Osteocyte (in vitro differentiated cells): ENCODE results near the gene PSPH. TPM values are rescaled to one million over a fixed set of nuclear protein-coding genes. Genes with fewer than 3 reads are reported as not detected.
"Not testable (repeated sequence)": the region's sequence is repeated elsewhere in the genome, so short reads cannot be mapped to it uniquely, and the experiment has no call there.

Experiments
- DNase-seq: peaks from one replicate; pipeline ENCODE4 v3.0.0; 2021; ENCODE audit warnings: mixed read lengths; ENCODE audit not compliant: unreplicated experiment; ENCODE audit errors: extremely low spot score
- H3K27ac Mint-ChIP-seq: one replicate; pipeline ENCODE4 v1.8.0; 2021; ENCODE audit warnings: mild to moderate bottlenecking, mixed read lengths; ENCODE audit not compliant: unreplicated experiment
- H3K27me3 Mint-ChIP-seq: one replicate; pipeline ENCODE4 v1.8.0; 2021; ENCODE audit warnings: mixed read lengths; ENCODE audit not compliant: unreplicated experiment
- H3K36me3 Mint-ChIP-seq: one replicate; pipeline ENCODE4 v1.8.0; 2021; ENCODE audit warnings: mixed read lengths; ENCODE audit not compliant: unreplicated experiment
- H3K4me1 Mint-ChIP-seq: one replicate; pipeline ENCODE4 v1.8.0; 2021; ENCODE audit warnings: mixed read lengths; ENCODE audit not compliant: unreplicated experiment
- H3K4me3 Mint-ChIP-seq: one replicate; pipeline ENCODE4 v1.8.0; 2021; ENCODE audit warnings: mild to moderate bottlenecking, moderate library complexity, mixed read lengths; ENCODE audit not compliant: unreplicated experiment
- H3K9me3 Mint-ChIP-seq: one replicate; pipeline ENCODE4 v1.8.0; 2021; ENCODE audit warnings: mixed read lengths; ENCODE audit not compliant: unreplicated experiment
- total RNA-seq: library from RNA; stranded (reverse); gene quantifications from 2 replicates; pipeline ENCODE4 v1.2.1, GENCODE V29; 2021
- TF ChIP-seq, protein P1 (sequence below): fragments of 200-600 bp; sonication (generic); IDR thresholded peaks from 2 replicates; pipeline ENCODE4 v1.5.0; 2021; ENCODE audit warnings: antibody characterized with exemption, mild to moderate bottlenecking, moderate library complexity

PSPH gene
- total RNA-seq, 1 donor from 2014 or later = 33.6 TPM

DNA sequence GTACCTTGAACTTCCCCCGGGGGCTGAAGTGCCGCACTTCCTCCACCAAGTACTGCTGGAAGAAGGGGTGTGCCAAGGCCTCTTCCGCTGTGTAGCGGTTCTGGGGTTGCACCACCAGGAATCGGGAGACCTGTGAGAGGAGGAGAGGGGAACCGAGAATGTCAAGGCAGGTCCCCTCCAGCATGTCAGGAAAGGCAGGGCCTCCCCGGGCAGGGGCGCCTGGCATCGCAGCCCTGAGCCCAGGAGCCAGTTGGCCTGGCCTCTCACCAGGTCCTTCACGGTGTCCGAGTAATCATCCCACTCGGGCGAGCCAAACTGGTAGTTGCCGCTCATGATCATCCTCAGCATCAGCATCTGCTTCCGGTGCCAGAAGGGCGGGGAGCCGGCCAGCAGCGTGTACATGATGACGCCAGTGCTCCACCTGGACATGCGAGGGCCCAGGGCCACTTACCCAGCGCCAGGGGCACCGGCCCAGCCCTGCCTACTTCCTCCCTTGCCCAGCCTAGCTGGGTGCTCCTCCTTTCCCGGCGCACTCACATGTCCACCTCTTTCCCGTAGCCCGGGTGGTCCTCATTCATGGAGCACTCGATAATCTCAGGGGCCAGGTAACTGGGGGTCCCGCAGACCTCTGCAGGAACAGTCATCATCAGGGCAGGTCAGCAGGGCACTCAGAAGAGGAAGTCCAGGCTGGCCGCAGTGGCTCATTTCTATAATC lies 30.5 kb upstream of the PSPH start:
- Mint-ChIP-seq H3K36me3 (peaks cover 7% of the 10 kb centered on the region), H3K27ac (no peak overlapping the region), H3K27me3 (no peaks in the 10 kb centered on the region), H3K4me3 (no peak overlapping the region), H3K9me3 (no peaks in the 10 kb centered on the region), H3K4me1 (peaks cover 11% of the 10 kb centered on the region)
- DNase-seq = no peak
- TF ChIP-seq, protein P1, sequence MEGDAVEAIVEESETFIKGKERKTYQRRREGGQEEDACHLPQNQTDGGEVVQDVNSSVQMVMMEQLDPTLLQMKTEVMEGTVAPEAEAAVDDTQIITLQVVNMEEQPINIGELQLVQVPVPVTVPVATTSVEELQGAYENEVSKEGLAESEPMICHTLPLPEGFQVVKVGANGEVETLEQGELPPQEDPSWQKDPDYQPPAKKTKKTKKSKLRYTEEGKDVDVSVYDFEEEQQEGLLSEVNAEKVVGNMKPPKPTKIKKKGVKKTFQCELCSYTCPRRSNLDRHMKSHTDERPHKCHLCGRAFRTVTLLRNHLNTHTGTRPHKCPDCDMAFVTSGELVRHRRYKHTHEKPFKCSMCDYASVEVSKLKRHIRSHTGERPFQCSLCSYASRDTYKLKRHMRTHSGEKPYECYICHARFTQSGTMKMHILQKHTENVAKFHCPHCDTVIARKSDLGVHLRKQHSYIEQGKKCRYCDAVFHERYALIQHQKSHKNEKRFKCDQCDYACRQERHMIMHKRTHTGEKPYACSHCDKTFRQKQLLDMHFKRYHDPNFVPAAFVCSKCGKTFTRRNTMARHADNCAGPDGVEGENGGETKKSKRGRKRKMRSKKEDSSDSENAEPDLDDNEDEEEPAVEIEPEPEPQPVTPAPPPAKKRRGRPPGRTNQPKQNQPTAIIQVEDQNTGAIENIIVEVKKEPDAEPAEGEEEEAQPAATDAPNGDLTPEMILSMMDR = no peak

DNA sequence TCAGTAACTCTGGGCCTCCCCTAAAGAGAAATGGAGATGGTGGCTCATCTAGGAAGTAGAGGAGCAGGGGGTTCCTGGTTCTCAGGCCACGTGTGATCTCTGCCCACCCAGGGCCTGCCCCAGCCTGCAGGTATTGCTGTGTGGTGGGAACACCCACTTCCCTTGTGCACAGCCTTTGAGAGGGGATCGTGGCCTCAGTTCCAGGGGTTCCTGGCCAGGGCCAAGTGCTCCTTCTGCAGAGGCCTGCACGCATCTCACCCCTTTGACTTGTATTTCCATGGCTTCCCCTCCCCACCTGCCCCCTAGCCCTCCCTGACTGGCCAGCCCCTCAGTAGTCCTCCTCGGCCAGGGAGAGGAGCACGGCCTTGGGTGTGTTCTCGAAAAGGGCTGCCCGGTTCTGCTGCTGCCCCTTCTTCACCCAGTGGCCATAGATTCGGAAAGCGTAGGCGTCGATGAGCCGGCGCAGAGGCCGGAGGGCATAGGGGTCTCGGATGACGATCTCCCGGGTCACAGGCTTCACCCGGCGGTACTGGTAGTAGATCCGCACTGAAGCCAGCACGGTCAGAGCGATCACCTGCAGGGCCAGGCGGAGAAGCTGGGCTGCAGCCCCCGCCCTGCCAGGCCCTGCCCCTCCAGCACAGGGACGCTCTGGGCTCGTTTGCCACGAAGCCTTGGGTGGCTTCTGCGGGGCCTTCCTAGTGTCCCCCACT lies 29.6 kb upstream of the PSPH start:
- peaks cover 11% of the 10 kb centered on the region for H3K4me1 Mint-ChIP-seq
- DNase-seq, H3K27ac Mint-ChIP-seq, H3K9me3 Mint-ChIP-seq, H3K27me3 Mint-ChIP-seq, H3K36me3 Mint-ChIP-seq, H3K4me3 Mint-ChIP-seq: not testable (repeated sequence)

DNA sequence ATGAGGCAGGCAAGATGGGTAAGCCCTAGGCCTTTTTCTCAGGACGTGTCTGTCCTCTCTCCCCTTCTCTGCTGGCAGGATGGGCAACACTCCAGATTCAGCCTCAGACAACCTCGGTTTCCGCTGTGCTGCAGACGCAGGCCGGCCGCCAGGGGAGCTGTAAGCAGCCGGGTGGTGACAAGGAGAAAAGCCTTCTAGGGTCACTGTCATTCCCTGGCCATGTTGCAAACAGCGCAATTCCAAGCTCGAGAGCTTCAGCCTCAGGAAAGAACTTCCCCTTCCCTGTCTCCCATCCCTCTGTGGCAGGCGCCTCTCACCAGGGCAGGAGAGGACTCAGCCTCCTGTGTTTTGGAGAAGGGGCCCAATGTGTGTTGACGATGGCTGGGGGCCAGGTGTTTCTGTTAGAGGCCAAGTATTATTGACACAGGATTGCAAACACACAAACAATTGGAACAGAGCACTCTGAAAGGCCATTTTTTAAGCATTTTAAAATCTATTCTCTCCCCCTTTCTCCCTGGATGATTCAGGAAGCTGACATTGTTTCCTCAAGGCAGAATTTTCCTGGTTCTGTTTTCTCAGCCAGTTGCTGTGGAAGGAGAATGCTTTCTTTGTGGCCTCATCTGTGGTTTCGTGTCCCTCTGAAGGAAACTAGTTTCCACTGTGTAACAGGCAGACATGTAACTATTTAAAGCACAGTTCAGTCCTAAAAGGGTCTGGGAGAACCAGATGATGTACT lies 28.4 kb upstream of the PSPH start:
- Mint-ChIP-seq H3K27me3 (no peaks in the 10 kb centered on the region), H3K9me3 (no peaks in the 10 kb centered on the region), H3K27ac (peak overlapping the region; percentile 87), H3K4me3 (no peak overlapping the region), H3K4me1 (peaks cover 11% of the 10 kb centered on the region), H3K36me3 (peaks cover 3% of the 10 kb centered on the region)
- no peak for DNase-seq
- TF ChIP-seq, protein P1 = no peak

DNA sequence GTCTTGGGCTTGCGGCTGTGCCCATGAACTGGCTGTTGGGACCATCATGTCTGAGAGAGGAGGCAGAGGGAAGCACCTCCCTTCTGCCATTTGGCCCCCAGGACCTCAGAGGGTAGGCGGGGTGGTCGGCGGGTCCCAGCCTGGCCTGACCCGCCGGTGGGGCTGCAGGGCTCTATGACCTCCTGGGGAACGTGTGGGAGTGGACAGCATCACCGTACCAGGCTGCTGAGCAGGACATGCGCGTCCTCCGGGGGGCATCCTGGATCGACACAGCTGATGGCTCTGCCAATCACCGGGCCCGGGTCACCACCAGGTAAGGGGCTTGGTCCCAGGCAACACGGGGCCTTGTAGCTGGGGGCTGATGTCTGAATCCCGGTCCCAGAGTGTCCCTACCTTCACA lies 27.0 kb upstream of the PSPH start:
- Mint-ChIP-seq H3K4me1 (peaks cover 12% of the 10 kb centered on the region), H3K27ac (no peak overlapping the region), H3K9me3 (no peaks in the 10 kb centered on the region), H3K4me3 (no peak overlapping the region), H3K27me3 (no peaks in the 10 kb centered on the region), H3K36me3 (peaks cover 6% of the 10 kb centered on the region)
- TF ChIP-seq, protein P1 = no peak
- DNase-seq = no peak

DNA sequence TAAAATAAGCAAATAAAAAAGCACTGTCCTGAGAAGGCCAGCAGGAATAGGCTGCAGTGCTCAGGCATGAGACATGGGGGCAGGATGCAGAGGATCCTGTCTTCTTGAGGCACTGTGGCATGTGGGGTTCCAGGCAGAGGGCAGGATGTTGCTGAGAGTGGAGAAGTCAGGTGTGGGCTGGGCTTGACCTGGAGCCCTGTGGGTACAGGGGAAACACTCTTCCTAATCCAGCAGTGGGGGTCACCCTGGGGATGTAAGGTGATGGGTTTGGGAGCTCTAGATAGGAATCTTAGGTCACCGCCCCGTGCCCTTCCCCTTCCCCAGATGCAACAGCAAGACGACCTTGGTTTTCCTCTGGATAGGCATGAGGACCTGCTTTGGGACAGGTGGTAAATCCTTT lies 26.4 kb upstream of the PSPH start:
- no peak overlapping the region for H3K4me3 Mint-ChIP-seq
- H3K27ac Mint-ChIP-seq = no peak overlapping the region
- no peaks in the 10 kb centered on the region for H3K9me3 Mint-ChIP-seq
- peaks cover 10% of the 10 kb centered on the region for H3K36me3 Mint-ChIP-seq
- TF ChIP-seq, protein P1 = no peak
- peaks cover 11% of the 10 kb centered on the region for H3K4me1 Mint-ChIP-seq
- H3K27me3 Mint-ChIP-seq = no peaks in the 10 kb centered on the region
- no peak for DNase-seq
